NCI-H1048 (cell line): ENCODE measurements around the gene LRRC41.
"Not testable (repeated sequence)": the region's sequence is repeated elsewhere in the genome, so short reads cannot be mapped to it uniquely, and the experiment has no call there.

ENCODE experiments used
- DNase-seq: peaks from one replicate; lab custom pipeline; 2025; lab: John Stamatoyannopoulos, UW

Gene LRRC41

DNA sequence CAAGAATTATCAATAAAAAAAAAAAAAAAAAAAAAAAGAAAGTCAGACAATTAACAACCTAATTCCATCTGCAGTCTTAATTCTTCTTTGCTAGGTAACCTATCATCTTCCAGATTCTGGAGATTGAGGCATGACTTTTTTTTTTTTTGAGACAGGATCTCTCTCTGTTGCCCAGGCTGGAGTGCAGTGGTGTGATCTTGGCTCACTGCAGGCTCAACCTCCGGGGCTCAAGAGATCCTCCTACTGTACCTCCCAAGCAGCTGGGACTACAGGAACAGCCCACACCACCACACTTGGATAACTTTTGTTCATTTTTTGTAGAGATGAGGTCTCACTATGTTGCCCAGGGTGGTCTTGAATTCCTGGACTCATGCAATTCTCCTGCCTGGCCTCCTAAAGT is 60.5 kb downstream of the LRRC41 start:
- no peak for DNase-seq

DNA sequence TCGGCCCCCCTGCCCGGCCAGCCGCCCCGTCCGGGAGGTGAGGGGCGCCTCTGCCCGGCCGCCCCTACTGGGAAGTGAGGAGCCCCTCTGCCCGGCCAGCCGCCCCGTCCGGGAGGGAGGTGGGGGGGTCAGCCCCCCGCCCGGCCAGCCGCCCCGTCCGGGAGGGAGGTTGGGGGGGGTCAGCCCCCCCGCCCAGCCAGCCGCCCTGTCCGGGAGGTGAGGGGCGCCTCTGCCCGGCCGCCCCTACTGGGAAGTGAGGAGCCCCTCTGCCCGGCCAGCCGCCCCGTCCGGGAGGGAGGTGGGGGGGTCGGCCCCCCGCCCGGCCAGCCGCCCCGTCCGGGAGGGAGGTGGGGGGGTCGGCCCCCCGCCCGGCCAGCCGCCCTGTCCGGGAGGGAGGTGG is 61.7 kb downstream of the LRRC41 start:
- not testable (repeated sequence) for DNase-seq

DNA sequence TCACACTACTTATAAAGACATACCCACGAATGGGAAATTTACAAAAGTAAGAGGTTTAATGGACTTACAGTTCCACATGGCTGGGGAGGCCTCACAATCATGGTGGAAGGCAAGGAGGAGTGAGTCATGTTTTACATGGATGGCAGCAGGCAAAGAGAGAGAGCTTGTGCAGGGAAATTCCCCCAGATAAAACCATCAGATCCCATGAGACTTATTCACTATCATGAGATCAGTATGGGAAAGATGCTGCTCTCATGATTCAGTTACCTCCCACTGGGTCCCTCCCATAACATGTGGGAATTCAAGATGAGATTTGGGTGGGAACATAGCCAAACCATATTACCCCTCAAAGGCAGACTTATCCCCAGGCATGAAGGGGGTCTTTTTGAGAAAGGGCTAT is 64.6 kb downstream of the LRRC41 start:
- DNase-seq, result not testable (repeated sequence)

DNA sequence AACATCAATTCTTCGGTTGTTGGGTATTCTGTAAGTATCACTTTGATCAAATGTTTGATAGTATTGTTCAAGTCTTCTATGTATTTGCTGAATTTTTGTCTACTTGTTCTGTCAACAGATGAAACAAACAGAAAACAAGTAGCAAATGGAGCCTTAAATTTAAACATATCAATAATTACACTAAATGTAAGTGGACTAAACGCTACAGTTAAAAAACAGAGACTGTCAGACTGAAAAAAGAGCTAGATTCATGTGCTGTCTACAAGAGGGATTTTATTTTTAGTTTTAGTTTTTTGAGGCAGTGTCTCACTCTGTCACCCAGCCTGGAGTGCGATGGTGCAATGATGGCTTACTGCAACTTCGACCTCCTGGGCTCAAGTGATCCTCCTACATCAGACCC is 66.5 kb downstream of the LRRC41 start:
- DNase-seq, result no peak

DNA sequence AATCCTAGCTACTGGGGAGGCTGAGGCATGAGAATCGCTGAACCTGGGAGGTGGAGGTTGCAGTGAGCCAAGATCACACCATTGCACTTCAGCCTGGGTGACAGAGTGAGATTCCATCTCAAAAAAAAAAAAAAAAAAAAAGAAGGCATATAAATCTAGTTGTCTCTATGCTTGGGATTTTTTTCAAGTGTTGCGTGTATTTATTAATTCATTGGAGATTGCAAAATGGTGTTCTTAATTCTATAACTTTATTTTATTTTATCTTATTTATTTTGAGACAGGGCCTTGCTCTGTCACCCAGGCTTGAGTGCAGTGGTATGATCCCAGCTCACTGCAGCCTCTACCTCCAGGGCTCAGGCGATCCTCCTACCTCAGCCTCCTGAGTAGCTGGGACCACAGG is 72.2 kb downstream of the LRRC41 start:
- not testable (repeated sequence) for DNase-seq
